NCI-H2107 treated with DMSO at 0.1 percent for 48 hours (cell line): ENCODE results near the gene RAX.

Experiments
- DNase-seq: peaks from one replicate; lab custom pipeline; 2025; ENCODE audit not compliant: unreplicated experiment; lab: John Stamatoyannopoulos, UW

Gene RAX

DNA sequence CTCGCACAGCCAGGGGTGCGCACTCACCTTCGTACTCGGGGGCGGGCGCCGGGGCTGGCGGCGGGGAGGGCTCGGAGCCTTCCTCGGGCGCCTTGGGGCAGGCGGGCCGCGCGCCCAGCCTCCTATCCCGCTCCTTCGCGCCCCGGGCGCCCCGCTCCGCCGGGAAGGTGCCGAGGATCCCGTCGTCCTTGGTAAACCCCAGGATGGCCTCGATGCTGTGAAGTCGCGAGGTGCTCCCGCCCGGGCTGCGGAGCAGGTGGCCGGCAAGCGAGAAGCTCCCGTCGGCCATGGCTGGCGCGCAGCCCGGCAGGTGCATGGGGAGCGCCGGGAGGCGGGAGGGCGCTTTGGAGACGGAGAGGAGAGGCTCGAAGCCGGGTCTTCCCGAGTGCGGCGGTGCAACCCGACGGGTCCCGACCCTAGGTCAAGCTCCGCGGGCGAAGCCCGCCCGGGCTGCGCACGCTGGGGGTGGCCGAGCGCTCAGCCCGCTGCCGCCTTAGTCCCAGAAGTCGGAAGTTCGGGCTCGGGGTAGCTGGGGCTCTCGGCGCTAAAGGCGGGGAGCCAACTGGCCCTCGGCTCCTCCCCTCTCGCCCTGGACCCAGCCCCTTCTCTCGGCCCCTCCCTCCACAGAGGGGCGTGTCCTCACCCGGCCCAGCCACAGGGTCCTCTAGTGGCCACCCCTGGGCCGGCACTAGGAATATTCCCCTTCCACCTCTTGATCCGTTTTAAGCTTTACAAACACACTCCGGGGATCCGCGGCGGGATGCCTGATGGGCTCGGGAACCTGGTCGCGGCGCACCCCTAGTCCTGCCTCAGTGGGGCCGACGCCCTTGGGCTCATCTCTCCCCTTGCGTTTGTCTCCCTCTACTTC is at the start of gene RAX:
RAX (minus strand) TSS at position 564 of the 868 bp plus-strand sequence; CDS start at position 316, 248 bp downstream.
- no peak for DNase-seq

DNA sequence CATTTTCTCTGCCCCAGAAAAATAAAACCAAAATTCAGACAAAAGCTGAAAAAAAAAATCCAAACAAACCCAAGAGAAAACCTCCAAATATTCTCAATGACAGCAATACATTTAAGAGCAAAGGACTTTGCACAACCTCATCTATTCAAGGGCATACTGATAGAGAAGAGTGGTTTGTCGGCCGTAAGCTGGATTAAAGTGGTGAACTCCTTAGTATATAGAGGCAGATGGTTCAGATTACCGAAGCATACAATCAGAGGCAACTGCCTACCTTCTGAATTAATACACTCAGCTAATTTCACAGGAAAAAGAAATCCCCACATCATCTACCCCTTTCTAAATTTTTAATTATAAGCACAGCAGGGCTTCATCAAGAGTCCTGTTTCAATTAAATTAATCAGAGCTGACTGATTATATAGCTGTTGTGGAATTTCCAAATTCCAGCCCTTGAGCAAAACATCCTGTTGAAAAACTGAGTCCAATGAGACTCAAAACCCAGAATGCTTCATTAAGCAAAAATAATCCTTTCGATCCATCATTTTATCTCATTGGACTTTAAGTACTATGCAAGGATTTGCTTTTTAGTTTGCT is 45.3 kb upstream of the RAX start, which contains the start of gene CPLX4:
CPLX4 (minus strand) TSS at position 190 of the 591 bp plus-strand sequence; CDS start at position 3, 187 bp downstream.
- DNase-seq, result no peak

DNA sequence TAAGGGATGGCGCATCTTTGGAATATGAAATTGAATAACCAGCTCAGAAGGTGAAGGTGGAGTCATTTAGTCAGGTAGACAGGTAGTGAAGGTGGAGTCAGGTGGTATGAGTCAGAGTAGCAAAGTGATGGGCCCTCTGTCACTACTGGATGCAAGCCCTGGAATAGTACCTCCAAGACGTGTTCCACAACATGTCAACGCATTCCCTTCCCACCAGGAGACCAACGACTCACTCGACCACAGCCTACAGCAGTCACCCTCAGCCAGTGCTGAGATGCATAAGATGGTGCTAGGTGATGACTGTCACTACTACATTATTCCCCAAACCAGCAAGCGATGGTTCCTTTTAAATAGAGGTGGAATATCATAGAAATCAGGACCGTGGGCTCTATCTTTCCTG is 38.4 kb upstream of the RAX start:
- DNase-seq, result no peak

DNA sequence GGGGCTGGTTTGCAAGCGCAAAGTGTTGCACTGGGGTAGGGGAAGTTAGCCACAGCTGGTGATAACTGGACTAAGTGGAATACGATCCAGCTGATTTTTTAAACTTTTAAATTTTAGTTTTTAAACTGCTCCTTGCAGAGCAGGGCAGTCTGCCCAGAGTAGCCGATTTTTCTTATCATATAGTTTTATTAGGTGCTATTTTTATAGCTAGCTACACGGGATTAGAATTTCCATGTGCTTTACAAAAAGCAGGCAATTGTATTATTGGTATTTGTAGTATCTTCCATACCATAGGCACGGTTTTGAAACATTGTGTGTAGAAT is 35.6 kb upstream of the RAX start:
- DNase-seq, result no peak

DNA sequence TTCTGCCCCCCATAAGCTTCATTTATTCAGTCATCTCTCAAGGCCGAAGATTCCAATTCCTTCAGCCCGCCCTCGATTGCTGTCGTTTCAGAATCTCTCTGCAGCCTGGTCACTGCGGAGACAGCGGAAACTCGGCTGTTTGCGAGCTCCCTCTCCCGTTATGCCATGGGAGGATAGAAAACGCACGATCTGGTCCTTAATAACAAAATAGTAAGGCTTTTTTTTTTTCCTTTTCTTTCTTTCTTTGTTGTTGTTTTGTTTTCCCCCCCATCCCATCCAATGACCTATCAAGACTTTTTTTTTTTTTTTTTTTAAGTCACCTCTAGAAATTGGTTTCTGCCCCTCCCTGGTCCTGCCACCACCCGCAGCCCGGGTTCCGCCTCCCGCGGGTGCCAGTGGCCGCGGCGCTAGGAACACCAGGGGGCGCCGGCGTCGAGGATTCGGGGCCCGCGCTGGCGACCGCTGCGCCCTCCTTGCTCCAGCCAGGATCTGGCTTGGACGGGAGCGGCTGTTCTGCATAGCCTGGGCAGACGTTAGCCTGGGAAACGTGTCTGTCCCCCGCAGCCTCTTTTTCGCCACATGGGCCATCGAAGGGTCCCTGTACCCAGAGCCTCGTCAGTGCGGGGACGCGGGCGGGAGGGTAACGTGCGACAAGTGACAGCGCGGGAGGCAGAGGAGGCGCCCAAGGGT is 35.1 kb upstream of the RAX start:
- DNase-seq, result peak; percentile 69

DNA sequence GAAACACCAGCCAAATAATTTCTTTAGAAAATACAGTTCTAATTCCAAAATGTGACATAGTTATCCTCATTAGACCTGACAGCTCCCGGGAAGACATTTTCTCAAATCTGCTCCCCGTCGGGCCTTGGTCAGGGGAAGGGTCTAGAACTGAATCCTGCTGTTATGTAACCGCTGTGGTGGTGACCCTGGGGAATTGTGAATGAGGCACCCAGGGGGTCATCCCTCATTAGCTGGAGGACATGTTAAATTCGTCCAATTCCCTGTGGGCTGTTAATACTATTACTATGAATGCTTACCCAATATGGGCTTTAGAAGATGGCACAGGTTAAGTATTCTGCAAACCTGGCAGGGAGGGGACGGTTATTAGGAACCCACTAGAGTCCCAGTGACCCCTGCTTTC is 33.4 kb upstream of the RAX start:
- no peak for DNase-seq

DNA sequence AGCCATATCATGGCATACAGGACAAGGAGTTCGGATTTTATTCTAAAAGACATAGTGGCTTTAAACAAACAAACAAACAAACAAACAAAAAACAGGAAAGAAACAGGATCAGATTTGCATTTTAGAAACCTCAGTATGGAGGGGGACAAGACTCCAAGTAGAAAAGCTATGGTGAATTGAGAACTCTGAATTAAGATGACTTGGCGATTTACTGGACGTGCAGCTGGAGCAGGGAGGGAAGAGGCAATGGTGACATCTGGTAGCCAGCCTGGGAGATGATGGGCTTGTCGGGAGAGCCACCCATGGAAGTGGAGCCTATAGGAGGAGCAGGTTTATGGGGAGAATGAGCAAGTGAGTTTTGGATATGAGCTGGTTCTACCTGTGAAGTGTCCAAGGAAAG is 32.0 kb upstream of the RAX start:
- DNase-seq, result no peak

DNA sequence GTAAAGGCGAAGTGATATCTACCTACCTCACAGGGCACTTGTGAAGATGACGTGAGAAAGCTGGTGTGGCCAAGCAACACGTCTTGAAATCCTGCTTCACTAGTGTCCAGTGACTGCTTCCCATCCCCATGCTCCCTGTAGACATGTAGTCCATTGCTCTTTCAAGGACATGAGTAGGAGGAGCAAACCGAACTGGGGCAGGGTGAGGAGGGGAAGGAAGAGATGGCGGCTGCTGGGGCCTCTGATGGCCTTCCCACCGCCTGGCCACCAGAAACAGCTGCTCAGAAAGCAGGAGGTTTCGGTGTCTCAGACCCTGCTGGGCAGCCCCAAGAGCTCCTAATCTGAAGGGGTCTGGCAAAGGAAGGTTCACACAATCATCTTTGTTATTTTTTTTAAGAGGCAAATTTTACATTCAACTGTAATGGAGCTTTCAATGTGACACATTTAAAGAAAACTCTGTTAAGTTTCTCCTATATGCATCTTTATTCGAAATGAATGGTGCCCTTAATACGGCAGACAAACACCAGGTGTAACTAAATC is 30.5 kb upstream of the RAX start:
- no peak for DNase-seq

DNA sequence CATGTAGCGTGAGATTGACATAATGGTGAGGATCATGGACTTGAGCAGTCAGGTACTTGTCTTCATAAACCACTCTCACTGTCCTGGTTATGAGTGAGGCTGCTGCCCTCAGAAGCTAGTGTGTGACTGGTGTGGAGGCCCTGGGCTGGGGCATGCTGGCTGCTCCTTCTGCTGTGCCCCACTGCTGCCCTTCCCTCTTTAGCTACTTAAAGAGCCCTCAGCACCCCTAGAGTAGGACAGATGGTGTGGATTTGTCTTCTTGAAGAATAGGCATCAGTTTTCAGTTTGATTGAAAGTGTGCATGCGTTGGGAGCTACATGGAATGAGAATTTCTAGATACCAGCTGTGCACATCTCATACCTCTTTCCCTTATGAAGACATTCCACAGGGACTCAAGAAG is 29.8 kb upstream of the RAX start:
- no peak for DNase-seq

DNA sequence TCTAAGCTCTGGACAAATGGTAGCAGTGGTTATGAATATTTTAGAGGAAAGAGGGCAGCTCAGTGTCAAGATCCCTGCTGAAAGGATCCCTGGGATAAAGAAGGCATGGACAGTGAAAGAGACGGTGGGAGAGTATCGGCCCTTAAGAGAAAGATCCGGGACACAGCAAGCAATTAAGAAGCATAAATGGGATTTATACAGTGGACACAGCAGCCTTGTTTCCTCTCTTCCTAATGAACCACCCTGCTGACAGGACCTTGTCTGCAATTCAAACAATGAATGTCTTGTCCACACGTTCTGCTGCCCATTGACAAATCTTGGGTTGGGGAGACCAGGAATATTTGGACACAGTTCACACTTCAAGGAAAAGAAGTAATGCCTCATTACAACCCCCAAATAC is 28.7 kb upstream of the RAX start:
- DNase-seq, result no peak

DNA sequence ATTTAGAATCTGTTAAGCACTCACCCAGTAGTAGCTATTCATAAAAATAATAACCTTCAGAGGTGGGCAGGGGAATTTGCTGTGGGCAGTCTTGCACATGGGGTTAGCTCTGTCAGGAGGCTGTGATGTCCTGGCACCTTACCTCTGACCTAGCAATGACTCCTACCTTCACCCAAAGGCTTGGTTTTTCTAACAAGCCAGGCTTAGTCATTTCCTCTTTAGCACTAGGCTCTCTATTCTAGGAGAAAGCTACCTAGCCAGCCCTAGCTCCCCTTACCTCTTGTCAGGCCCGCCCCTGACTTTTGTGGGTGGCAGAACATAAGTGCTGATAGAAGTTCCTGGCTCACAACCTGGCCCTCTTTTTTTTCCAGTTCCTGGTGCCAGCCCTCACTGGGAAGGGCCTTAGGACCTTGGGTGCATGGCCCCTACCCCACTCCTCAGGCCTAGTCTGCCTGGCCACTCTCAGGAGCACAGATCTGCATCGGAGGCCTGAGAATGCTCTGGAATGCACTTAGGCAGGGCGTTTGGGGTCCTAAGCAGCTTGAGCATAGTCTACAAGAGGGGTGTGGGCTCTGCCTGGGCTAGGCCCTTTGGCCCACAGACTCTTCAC is 27.5 kb upstream of the RAX start:
- no peak for DNase-seq

DNA sequence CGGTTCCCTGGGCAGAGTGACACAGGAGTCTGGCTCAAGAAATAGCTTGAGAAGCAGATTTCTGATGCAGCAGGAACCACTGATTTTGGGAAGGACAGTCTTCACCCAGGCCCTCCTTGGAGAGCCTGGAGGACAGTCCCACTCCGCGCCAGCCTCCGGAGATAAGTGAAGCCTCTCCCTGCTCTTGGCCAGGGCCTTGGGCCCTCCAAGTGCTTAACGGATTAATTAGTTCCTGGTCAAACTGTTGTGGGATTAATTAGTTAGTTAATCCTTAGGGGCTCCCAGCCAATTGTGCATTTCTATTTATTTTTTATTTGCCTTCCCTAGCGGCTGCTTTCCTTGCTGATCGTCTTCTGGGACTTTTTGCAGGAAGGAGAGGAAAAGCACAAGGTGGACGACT is 25.6 kb upstream of the RAX start:
- DNase-seq, result no peak

DNA sequence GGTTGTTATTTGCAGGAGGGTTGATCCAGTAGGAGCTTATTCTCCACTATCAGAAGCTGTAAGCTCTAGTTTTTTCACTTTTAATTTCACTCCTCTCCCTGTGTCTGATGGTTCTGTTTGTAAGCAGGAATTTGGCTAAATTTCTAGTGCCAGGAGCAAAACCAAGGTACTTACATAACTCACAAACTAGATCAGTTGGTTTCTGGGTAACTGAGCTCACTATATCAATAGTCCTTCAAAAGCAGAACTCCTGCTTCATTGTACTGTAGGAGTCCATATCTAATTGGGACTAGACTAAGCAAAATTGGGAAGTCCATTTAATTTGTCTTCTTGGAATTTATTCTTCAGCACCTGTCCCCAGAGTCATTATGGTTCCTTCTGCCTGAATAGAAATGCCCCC is 20.1 kb upstream of the RAX start:
- DNase-seq, result no peak

DNA sequence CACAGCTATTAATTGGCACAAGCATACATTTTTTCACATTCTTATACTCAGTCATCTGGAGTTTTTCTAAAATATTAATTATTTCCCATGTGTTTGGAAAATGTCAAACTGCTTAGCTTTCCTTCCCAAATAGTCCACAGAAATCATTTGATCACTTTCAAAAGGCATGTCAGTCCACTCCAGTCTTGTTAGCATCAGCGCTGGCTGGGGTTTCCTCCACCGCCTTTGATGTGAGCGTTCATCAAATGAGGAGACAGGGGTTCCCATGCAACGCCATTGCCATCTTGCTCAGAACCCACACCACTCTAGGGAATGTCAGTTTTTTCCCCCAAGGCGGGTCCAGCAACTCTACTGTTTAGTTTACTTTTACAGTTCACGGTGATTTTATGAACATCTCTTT is 13.1 kb upstream of the RAX start:
- no peak for DNase-seq

DNA sequence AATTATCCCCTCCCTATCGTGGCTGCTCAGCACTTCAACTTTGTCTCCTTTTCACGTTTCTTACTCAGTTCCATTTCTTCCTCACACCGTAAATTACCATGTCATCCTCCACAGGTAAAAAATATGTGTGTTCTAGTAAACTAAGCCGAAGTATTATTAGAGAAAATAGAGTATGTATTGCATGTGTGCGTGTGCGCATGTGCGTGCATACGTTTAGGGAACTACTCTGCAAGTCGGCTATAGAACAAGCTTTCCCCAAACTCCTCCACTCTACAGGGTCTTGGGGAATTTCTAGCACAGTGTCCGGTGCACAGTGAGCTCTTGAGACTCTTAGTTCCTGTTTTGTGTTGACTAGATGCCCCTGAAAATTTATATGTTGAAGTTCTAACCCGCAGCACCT is 9.1 kb upstream of the RAX start:
- DNase-seq, result no peak

DNA sequence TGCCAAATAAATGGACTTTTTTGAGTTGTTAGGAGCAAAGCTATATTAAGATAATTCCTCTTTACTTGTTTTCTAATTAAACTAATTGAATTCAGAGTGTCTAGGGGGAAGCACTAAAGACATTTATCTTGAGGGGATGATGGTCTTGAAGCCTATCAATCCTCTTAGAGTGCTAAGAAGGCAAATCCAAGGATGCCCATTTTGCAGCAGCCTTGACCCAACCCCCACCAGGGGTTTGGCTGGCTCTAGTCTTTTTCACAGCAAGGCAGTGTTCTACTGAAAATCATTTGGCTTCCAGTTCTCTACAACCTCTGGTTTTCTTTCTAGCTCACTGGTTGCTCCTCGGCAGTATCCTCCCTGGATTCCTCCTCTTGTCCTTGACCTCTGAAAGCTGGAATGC is 6.5 kb upstream of the RAX start:
- no peak for DNase-seq

DNA sequence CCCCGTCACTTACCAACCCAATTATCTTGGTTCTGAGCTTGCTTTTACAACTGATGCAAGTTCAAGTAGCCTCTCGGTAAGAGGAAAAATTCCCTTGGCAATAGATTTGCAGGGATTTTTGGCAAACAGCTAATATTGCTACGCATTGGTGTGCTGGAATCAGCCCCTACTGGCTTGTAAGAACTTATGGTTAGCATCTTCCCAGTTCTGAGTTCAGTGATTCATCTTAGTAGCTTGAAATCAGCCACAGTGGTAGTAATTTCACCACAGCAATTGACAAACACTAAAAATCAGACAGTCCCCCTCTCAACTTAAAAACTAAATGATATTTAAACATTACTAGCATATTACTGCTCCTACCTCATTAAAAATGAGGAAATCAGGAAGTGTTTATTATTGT is 5.9 kb upstream of the RAX start:
- DNase-seq, result no peak

DNA sequence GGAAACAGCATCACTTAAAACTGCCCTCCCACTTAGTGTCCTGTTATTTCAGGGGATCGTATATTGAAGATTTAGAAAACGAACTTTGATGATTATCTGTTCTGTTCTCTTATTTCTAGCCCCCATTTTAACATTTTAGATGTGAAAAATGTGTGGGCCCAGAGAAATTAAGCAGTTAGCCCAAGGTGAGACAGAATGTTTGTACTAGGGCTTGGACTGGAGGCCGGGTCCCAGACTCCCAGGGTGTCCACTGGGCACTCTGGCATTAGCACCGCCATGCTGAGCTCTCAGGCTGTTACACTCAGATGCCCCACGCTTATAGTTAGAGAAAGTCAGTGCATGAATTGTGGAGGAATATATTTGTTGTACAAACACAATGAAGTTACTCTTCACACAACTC is 5.5 kb upstream of the RAX start:
- DNase-seq, result no peak

DNA sequence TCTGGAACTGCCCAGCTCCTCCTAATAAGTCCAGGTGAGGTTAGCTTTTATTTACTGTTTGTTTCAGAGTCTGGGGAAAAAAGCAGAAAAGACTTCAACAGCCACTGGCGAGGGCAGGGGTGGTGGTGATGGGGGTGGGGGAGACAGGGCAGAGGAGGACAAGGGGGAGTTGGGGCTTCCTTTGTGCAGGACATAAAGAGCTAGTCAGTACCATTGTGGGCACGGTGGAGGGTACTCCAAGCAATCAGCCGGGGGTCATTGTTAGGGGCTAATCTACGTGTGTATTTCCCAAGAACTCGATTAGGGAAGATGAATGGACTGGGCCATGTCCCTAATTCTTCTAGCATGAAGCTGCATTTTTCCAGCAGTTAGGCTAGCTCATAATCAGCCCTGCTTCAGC is 2.8 kb upstream of the RAX start:
- DNase-seq, result no peak

DNA sequence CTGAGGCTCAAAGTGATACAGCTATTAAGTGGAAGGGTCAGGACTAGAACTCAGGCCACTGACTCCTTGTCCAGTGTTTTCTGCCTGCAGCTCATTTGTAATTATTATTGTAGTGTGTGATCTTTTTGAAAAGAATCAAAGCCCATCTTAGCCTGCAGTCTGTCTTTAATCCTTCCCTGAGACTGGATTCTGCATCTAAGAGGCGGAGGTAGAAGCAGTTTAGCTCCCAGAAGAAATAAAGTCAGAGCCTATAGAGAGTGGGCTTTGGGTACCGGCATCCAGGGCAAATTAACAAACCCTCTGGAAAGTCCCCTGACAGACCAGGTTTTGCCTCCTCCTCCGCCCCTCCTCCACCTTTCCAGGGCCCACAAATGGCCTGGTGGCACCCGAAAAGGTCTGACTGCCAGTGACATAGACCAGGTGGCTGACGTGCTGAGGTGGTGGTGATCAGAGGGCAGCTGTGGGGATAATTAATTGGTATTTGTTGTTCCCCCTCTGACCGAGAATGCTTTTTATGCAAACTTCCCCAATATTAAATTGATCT is 2.2 kb upstream of the RAX start:
- DNase-seq, result no peak

DNA sequence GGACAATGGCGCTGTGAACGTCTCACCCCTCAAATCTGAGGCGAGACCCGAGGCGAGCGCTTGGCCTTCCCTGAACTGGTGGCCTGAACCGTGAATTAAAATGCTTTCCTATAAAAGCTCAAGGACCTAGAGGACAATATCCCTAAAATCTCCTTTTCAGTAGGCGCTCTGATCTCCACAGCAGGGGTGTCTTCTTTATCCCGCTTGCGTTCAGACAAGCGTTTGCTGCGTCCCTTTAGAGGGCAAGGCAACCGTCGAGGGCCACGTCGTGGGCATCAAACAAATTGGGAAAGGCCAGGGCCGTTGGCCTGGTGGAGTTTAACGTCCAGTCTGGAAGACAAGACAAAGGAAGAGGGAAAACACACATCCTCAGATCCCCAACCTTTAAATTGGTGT is 1.3 kb upstream of the RAX start:
- no peak for DNase-seq
